Ascending aorta (tissue), 2 donors: ENCODE data around the gene NOS1AP. TPM values are rescaled to one million over a fixed set of nuclear protein-coding genes. Genes with fewer than 3 reads are reported as not detected.

ENCODE experiments used
- DNase-seq, 2 donors: peaks; one replicate each; pipeline ENCODE4 v3.0.0-alpha.2; 2019; ENCODE audit warnings: low spot score in 2 of 2
- H3K27ac ChIP-seq, 2 donors: fragments of 200-600 bp; sonication (generic); one replicate each; pipeline ENCODE4 v1.5.1; 2016 to 2017; ENCODE audit warnings: mild to moderate bottlenecking in 1 of 2
- H3K27me3 ChIP-seq: fragments of 200-600 bp; sonication (generic); one replicate; pipeline ENCODE4 v1.5.1; 2017
- H3K36me3 ChIP-seq, 2 donors: fragments of 200-600 bp; sonication (generic); one replicate each; pipeline ENCODE4 v1.5.1; 2016
- H3K4me1 ChIP-seq, 2 donors: fragments of 200-600 bp; sonication (generic); one replicate each; pipeline ENCODE4 v1.5.1; 2016 to 2017; ENCODE audit warnings: mild to moderate bottlenecking in 1 of 2
- H3K4me3 ChIP-seq, 2 donors: fragments of 200-600 bp; sonication (generic); one replicate each; pipeline ENCODE4 v1.5.1; 2016 to 2017; ENCODE audit warnings: mild to moderate bottlenecking in 1 of 2
- H3K9me3 ChIP-seq, 2 donors: fragments of 200-600 bp; sonication (generic); one replicate each; pipeline ENCODE4 v1.5.1; 2016
- intact Hi-C: fragments of 100-400 bp; cut with DNase I; formaldehyde crosslinking; loops from one replicate; pipeline ENCODE4 v1.15.1; 2023
- total RNA-seq: library from RNA; depleted of rRNA; stranded (reverse); fragments of >200 nt; gene quantifications from one replicate; pipeline ENCODE4 v1.1.0, GENCODE V29; 2016
- TF ChIP-seq, protein P1 (sequence below), 3 experiments: fragments of 200-600 bp in 2 of 3; fragments of 450-650 bp in 1 of 3; sonication (generic) in 2 of 3; IDR thresholded peaks; one replicate each; pipeline ENCODE4 v1.5.1; 2016 to 2019; ENCODE audit warnings: antibody characterized with exemption in 3 of 3, mild to moderate bottlenecking in 1 of 3, moderate library complexity in 1 of 3

NOS1AP gene
- total RNA-seq, 1 donor from 2014 or later: 5.0 TPM

DNA sequence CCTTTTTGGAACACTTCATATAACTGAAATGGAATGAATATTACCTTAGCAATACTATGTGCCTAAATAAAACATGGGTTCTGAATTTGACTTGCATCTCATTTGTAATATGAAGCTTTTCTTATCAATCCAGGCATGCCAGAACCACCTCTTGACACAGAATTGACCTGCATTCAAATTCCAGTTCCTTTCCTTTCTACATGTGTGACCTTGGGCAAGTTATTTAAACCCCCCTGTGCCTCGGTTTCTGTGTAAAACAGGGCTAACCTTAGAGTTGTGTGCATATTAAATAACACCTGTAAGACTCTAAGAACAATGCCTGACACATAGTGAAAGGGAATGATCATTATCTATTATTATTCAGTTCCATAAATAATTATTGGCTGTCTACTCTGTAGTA, 2.0 kb upstream of the NOS1AP start:
- Histone ChIP-seq H3K27ac (no peak overlapping the region), H3K4me3 (no peak overlapping the region), H3K27me3 (no peaks in the 10 kb centered on the region), H3K36me3 (no peaks in the 10 kb centered on the region), H3K4me1 (peaks cover 0 to 5% of the 10 kb centered on the region in 2 donors), H3K9me3 (no peaks in the 10 kb centered on the region)
- intact Hi-C loops: no loop called here
- TF ChIP-seq, protein P1, sequence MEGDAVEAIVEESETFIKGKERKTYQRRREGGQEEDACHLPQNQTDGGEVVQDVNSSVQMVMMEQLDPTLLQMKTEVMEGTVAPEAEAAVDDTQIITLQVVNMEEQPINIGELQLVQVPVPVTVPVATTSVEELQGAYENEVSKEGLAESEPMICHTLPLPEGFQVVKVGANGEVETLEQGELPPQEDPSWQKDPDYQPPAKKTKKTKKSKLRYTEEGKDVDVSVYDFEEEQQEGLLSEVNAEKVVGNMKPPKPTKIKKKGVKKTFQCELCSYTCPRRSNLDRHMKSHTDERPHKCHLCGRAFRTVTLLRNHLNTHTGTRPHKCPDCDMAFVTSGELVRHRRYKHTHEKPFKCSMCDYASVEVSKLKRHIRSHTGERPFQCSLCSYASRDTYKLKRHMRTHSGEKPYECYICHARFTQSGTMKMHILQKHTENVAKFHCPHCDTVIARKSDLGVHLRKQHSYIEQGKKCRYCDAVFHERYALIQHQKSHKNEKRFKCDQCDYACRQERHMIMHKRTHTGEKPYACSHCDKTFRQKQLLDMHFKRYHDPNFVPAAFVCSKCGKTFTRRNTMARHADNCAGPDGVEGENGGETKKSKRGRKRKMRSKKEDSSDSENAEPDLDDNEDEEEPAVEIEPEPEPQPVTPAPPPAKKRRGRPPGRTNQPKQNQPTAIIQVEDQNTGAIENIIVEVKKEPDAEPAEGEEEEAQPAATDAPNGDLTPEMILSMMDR (IDR thresholded peaks at IDR 0.05): no peak
- DNase-seq: no peak

DNA sequence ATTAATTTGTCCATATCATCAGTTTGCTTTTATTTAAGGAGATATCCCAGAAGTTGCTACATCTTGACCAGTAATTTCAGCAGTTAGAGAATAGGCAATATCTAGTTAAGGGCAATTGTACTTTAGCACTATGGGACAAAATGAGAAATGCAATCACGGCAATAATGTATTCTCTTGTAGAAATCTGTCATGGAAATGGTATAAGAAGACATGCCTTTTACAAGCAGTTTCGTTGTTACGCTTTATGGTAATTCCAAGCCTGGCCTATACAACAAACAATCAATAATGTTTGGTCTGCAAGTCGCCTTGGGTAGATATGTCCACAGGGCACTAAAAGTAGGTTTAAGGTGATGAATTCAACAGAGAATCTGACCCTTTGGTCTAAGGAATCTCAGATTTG, 1.2 kb upstream of the NOS1AP start:
- TF ChIP-seq, protein P1 (IDR thresholded peaks at IDR 0.05): no peak
- intact Hi-C loops: no loop called here
- DNase-seq: no peak

DNA sequence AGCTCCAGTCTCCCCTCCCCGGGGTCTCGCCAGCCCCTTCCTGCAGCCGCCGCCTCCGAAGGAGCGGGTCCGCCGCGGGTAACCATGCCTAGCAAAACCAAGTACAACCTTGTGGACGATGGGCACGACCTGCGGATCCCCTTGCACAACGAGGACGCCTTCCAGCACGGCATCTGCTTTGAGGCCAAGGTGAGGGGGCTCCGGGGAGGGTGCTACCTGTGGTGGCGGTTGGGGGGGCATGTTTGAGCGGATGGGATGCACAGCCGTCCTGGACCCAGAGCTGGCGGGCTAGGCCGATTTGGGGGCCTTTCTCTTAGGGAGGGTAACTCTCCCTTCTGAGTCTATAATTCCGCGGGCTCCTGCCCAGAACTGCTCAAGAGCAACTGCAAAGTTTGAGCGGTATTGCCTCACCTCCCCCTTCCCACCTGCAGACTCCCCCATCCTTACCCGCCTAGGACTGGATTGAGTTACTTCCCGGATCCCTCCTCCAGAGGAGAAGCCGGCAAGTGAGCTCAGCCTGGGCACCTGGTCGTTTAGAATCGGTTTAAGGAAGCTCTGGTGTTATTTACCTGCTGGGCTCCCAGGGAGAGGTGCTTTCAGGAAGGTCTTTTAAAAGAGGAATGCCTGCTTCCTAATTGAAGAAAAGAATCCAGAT, 730 bp downstream of the NOS1AP start:
- TF ChIP-seq, protein P1 (IDR thresholded peaks at IDR 0.05): no peak
- H3K9me3 ChIP-seq: peaks cover 0 to 7% of the 10 kb centered on the region in 2 donors
- H3K27me3 ChIP-seq: no peaks in the 10 kb centered on the region
- H3K27ac ChIP-seq: peak overlapping the region in 1 of 2 donors; percentile 66
- no peak for DNase-seq
- intact Hi-C loops: loop anchor here (5.0 kb wide), 1 partner anchor 142 kb away; no protein-coding TSS in a partner anchor
- H3K36me3 ChIP-seq: no peaks in the 10 kb centered on the region
- peak overlapping the region; percentile 85 to 96 for H3K4me3 ChIP-seq
- H3K4me1 ChIP-seq: peaks cover 0 to 11% of the 10 kb centered on the region in 2 donors

More for the DNA sequence above, 1.2 kb upstream of the NOS1AP start:
- no peak overlapping the region for H3K4me3 ChIP-seq
- no peaks in the 10 kb centered on the region for H3K27me3 ChIP-seq
- no peak overlapping the region for H3K27ac ChIP-seq
- no peaks in the 10 kb centered on the region for H3K9me3 ChIP-seq
- no peaks in the 10 kb centered on the region for H3K36me3 ChIP-seq
- H3K4me1 ChIP-seq: peaks cover 0 to 11% of the 10 kb centered on the region in 2 donors

DNA sequence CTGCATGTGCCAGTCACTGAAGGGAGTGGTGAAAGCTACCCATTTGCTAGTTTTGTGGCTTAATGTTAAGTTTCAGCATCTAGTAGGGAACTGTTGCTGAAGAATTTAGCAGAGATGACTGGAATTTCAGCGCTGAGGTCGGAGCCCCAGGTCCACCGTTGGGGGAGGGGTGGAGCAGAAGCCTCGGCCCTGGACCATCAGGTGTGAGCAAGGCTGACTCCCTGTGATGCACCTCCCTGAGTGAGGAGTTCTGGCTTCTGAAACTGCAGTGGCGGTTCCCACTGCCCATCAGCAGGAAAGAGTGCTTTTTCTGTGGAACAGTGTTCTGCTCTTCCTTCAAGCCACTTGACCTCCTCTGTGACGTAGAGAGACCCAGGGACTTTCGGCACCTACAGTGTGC, 1.3 kb downstream of the NOS1AP start:
- Histone ChIP-seq H3K4me3 (peak overlapping the region; percentile 85 to 96), H3K27me3 (no peaks in the 10 kb centered on the region), H3K27ac (no peak overlapping the region), H3K36me3 (no peaks in the 10 kb centered on the region), H3K4me1 (peaks cover 0 to 11% of the 10 kb centered on the region in 2 donors), H3K9me3 (peaks cover 0 to 7% of the 10 kb centered on the region in 2 donors)
- intact Hi-C loops: loop anchor here (5.0 kb wide), 1 partner anchor 141 kb away; no protein-coding TSS in a partner anchor
- no peak for DNase-seq
- TF ChIP-seq, protein P1 (IDR thresholded peaks at IDR 0.05): no peak

DNA sequence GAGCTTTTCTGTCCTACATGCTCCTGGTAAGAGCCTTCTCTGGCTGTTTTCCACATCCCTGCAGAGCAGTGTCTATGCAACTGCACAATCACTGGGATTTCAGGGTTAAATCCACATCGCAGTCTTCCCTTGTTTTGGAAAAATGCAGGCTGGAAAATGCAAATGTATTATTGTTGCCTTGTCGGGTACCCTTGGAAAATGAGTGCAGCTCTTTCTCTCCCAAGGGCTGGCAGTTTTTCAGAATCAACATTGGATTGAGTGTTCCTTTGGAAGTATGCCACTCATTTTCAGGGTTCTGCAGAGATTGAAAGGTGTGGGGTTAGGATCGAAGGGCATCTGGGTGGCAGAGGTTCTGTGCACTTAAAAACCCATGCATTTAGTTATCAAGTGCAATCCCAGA, 3.2 kb downstream of the NOS1AP start:
- intact Hi-C loops: loop anchor here (5.0 kb wide), 1 partner anchor 140 kb away; no protein-coding TSS in a partner anchor

More for the DNA sequence above, 3.2 kb downstream of the NOS1AP start:
- H3K27ac ChIP-seq: no peak overlapping the region
- DNase-seq: no peak
- H3K36me3 ChIP-seq: no peaks in the 10 kb centered on the region
- TF ChIP-seq, protein P1 (IDR thresholded peaks at IDR 0.05): no peak
- peaks cover 0 to 7% of the 10 kb centered on the region in 2 donors for H3K9me3 ChIP-seq
- H3K4me3 ChIP-seq: no peak overlapping the region
- no peaks in the 10 kb centered on the region for H3K27me3 ChIP-seq
- H3K4me1 ChIP-seq: peaks cover 0 to 13% of the 10 kb centered on the region in 2 donors
